HG03439 (cell line): Measurements from ENCODE around the gene CASP7.
"Not testable (repeated sequence)": the region's sequence is repeated elsewhere in the genome, so short reads cannot be mapped to it uniquely, and the experiment has no call there.

ENCODE experiments used
- ATAC-seq: cut with Tn5 transposase; IDR thresholded peaks from one replicate; pipeline ENCODE4 v1.9.1; 2021; ENCODE audit warnings: mild to moderate bottlenecking, moderate library complexity; ENCODE audit not compliant: unreplicated experiment

CASP7 gene

GRCh38 chr10:113752553-113752952 lies 72.8 kb downstream of the CASP7 start:
- ATAC-seq, result no peak

GRCh38 chr10:113753020-113753692 lies 73.4 kb downstream of the CASP7 start:
- no peak for ATAC-seq

- ATAC-seq, result no peak
Measured at GRCh38 chr10:113754125-113754524, 74.4 kb downstream of the CASP7 start.

DNA sequence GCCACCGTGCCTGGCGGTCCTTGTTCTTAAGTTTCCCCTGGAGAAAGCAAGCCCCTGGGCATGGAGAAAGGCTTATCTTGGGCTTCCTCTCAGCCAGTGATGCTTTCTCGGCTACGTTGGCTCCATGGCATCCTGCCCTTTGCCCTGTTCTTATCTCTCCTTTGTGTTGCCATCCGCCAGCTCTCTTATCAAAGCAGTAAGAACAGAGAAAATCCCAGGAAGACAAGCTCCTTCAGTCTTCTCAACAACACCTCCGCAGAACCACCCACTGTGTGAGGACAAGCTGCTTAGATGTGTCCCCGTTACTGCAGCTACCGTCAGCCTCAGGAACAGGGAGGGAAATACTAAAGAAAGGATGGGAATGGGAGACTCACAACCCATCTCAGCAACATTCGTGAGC lies 75.1 kb downstream of the CASP7 start:
- ATAC-seq, result no peak

DNA sequence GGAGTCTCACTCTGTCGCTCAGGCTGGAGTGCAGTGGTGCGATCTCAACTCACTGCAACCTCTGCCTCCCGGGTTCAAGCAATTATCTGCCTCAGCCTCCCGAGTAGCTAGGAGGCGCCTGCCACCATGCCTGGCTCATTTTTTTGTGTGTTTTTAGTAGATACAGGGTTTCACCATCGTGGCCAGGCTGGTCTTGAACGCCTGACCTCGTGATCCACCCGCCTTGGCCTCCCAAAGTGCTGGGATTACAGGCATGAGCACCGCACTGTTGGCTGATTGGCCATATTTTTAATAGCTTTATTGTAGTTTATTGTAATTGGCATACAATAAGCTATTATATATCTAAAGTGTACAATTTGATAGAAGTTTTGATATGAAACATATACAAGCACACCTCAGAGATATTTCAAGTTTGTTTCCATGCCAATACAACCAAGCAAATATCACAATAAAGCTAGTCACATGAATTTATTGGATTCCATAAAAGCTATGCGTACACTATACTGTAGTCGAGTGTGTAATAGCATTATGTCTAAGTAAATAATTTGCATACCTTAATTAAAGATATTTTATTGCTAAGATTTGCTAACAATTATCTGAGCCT lies 77.3 kb downstream of the CASP7 start:
- ATAC-seq, result no peak

GRCh38 chr10:113762083-113762482 lies 82.4 kb downstream of the CASP7 start:
- ATAC-seq, result no peak

DNA sequence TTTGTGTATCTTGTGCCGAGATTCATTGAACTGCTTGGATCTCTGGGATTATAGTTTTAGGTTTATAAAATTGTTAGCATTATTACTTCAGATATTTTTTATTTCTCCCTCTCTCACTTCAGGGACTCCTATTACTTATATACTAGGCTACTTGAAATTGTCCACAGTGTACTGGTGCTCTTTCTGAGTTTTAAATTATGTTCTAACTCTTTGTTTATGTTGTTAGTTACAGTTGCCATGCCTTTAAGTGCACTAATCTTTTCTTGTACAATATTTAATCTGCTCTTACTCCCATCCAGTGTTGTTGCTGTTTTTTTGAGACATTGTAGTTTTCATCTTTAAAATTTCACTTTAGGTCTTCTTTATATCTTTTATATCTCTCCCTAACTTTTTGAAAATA lies 84.9 kb downstream of the CASP7 start:
- ATAC-seq, result no peak

DNA sequence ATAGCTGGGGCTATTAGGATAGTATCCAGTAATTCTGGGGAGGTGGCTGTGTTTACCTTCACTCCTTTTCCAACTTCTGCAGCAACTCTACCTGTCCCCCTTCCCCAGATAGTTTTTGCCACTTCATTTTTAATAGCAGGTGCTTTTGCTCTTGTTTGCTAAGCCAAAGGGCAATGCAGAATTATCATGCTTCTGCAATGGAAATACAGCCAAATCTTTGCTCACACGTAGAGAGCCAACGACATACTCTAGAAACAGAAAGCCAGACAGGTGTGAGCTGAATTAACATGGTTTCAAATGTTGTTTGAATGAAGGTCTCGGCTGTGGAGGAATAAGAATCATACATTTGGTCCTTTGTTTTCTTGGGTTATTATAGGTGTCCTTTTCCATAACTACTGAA lies 86.2 kb downstream of the CASP7 start:
- ATAC-seq, result no peak

GRCh38 chr10:113767222-113767621 lies 87.5 kb downstream of the CASP7 start:
- ATAC-seq, result no peak

GRCh38 chr10:113770346-113770745 lies 90.6 kb downstream of the CASP7 start:
- ATAC-seq, result no peak

DNA sequence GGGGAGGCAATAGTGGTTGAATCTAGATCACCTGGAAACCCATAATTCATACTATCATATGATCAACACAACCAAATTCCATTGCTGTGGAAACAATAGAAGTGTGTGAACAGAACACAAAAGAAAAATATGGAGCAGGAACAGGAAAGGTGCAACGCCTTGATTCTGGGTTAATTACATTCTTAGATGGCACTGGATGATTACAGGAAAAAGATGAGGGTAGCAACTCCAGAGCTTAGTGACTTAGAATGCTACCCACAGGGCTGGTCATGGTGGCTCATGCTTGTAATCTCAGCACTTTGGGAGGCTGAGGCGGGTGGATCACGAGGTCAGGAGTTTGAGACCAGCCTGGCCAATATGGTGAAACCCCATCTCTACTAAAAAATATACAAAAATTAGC lies 91.4 kb downstream of the CASP7 start:
- ATAC-seq, result not testable (repeated sequence)

GRCh38 chr10:113775686-113776294 lies 96.1 kb downstream of the CASP7 start:
- no peak for ATAC-seq

DNA sequence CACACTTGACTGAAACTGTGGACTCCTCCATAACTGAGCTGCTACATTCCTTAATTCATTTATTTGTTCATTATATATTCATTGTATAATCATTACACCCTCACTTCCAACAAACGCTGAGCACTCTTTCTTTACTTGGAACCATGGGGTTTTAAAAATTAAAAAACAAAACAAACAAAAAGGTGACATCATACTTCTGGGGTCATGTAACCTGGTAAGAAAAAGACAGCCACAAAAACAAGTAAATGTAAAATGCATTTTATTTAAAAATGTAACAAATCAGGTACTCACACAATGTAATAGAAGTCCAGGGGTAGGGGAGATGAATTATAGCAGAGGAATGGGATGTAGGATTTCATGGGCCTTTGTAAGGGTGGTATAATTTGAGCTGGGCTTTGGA lies 96.8 kb downstream of the CASP7 start:
- no peak for ATAC-seq
